Stimulated activated effector memory CD8-positive, alpha-beta T cell treated with anti-CD3 and anti-CD28 coated beads, Interleukin-12 subunit alpha, Interleukin-12 subunit beta, amount 100 ng/mL, for 72 hours (primary cell): Measurements from ENCODE around the gene OPN3.
A peak's percentile ranks its signal among the peaks of the same experiment; 100 is the strongest.

Experiments used
- ATAC-seq: fragments of 150-1000 bp; cut with Tn5 transposase; 2 replicates; pipeline ENCODE4 v1.10.0; 2021
- DNase-seq, 2 donors: peaks; one replicate each; pipeline ENCODE4 v3.0.0; 2021 to 2022; ENCODE audit warnings: low spot score in 2 of 2
- H3K27ac Mint-ChIP-seq: one replicate; pipeline ENCODE4 v1.8.0; 2022; ENCODE audit warnings: mild to moderate bottlenecking, mixed read lengths
- H3K36me3 Mint-ChIP-seq: one replicate; pipeline ENCODE4 v1.8.0; 2022; ENCODE audit warnings: mild to moderate bottlenecking, mixed read lengths
- H3K4me1 Mint-ChIP-seq: one replicate; pipeline ENCODE4 v1.8.0; 2022; ENCODE audit warnings: mixed read lengths
- H3K4me3 Mint-ChIP-seq: one replicate; pipeline ENCODE4 v1.8.0; 2022; ENCODE audit warnings: mild to moderate bottlenecking, mixed read lengths
- H3K9me3 Mint-ChIP-seq: one replicate; pipeline ENCODE4 v1.8.0; 2022; ENCODE audit warnings: mixed read lengths

The OPN3 gene

GRCh38 chr1:241658081-241658793 lies 18.1 kb upstream of the OPN3 start:
- Mint-ChIP-seq H3K4me1 (no peaks in the 10 kb centered on the region), H3K9me3 (no peaks in the 10 kb centered on the region), H3K36me3 (no peaks in the 10 kb centered on the region), H3K27ac (no peak overlapping the region), H3K4me3 (no peak overlapping the region)
- ATAC-seq (no peak), DNase-seq (no peak)

GRCh38 chr1:241654641-241655040 lies 14.5 kb upstream of the OPN3 start:
- Mint-ChIP-seq H3K4me3 (no peak overlapping the region), H3K9me3 (no peaks in the 10 kb centered on the region), H3K4me1 (no peaks in the 10 kb centered on the region), H3K27ac (no peak overlapping the region), H3K36me3 (no peaks in the 10 kb centered on the region)
- no peak for ATAC-seq
- DNase-seq: no peak

- Mint-ChIP-seq H3K27ac (no peak overlapping the region), H3K36me3 (no peaks in the 10 kb centered on the region), H3K4me3 (no peak overlapping the region), H3K9me3 (no peaks in the 10 kb centered on the region), H3K4me1 (no peaks in the 10 kb centered on the region)
- no peak for ATAC-seq
- DNase-seq: no peak
Measured at GRCh38 chr1:241654019-241654418, 13.8 kb upstream of the OPN3 start.

GRCh38 chr1:241652012-241652411 lies 11.8 kb upstream of the OPN3 start, which contains the start of gene WDR64:
WDR64 (plus strand) TSS chr1:241652281; CDS start chr1:241652485, 204 bp downstream.
- Mint-ChIP-seq H3K4me3 (no peak within 1 kb of the TSS), H3K36me3 (no peaks in the 10 kb centered on the region), H3K4me1 (no peaks in the 10 kb centered on the region), H3K9me3 (no peaks in the 10 kb centered on the region), H3K27ac (no peak within 1 kb of the TSS)
- ATAC-seq: no peak
- no peak for DNase-seq

GRCh38 chr1:241648159-241648558 lies 8.0 kb upstream of the OPN3 start:
- H3K4me1 Mint-ChIP-seq: peaks cover 10% of the 10 kb centered on the region
- H3K36me3 Mint-ChIP-seq: no peaks in the 10 kb centered on the region
- peaks cover 2% of the 10 kb centered on the region for H3K9me3 Mint-ChIP-seq
- H3K27ac Mint-ChIP-seq: no peak overlapping the region
- ATAC-seq: no peak
- no peak overlapping the region for H3K4me3 Mint-ChIP-seq
- DNase-seq: no peak

- H3K27ac Mint-ChIP-seq: no peak overlapping the region
- no peaks in the 10 kb centered on the region for H3K36me3 Mint-ChIP-seq
- DNase-seq (no peak), ATAC-seq (peak; percentile 79)
- peaks cover 3% of the 10 kb centered on the region for H3K9me3 Mint-ChIP-seq
- no peak overlapping the region for H3K4me3 Mint-ChIP-seq
- H3K4me1 Mint-ChIP-seq: peaks cover 10% of the 10 kb centered on the region
Measured at GRCh38 chr1:241647658-241648057, 7.5 kb upstream of the OPN3 start.

- peaks cover 6% of the 10 kb centered on the region for H3K9me3 Mint-ChIP-seq
- H3K27ac Mint-ChIP-seq: no peak overlapping the region
- ATAC-seq (no peak), DNase-seq (no peak)
- H3K36me3 Mint-ChIP-seq: no peaks in the 10 kb centered on the region
- no peak overlapping the region for H3K4me3 Mint-ChIP-seq
- peaks cover 10% of the 10 kb centered on the region for H3K4me1 Mint-ChIP-seq
Measured at GRCh38 chr1:241646201-241646600, 6.0 kb upstream of the OPN3 start.

- Mint-ChIP-seq H3K27ac (no peak overlapping the region), H3K36me3 (no peaks in the 10 kb centered on the region), H3K9me3 (peaks cover 6% of the 10 kb centered on the region), H3K4me1 (peaks cover 16% of the 10 kb centered on the region), H3K4me3 (no peak overlapping the region)
- no peak for DNase-seq
- ATAC-seq: no peak
Measured at GRCh38 chr1:241645199-241645598, 5.0 kb upstream of the OPN3 start.

GRCh38 chr1:241644259-241644658 lies 4.1 kb upstream of the OPN3 start:
- Mint-ChIP-seq H3K4me3 (no peak overlapping the region), H3K4me1 (peaks cover 16% of the 10 kb centered on the region), H3K27ac (no peak overlapping the region), H3K9me3 (peaks cover 6% of the 10 kb centered on the region), H3K36me3 (no peaks in the 10 kb centered on the region)
- DNase-seq (no peak), ATAC-seq (no peak)

GRCh38 chr1:241642593-241642944 lies 2.4 kb upstream of the OPN3 start:
- H3K4me3 Mint-ChIP-seq: no peak overlapping the region
- no peak overlapping the region for H3K27ac Mint-ChIP-seq
- H3K36me3 Mint-ChIP-seq: no peaks in the 10 kb centered on the region
- ATAC-seq (no peak), DNase-seq (no peak)
- peaks cover 30% of the 10 kb centered on the region for H3K4me1 Mint-ChIP-seq
- peaks cover 6% of the 10 kb centered on the region for H3K9me3 Mint-ChIP-seq

GRCh38 chr1:241641773-241642592 lies 1.8 kb upstream of the OPN3 start:
- H3K36me3 Mint-ChIP-seq: no peaks in the 10 kb centered on the region
- H3K27ac Mint-ChIP-seq: no peak overlapping the region
- H3K4me3 Mint-ChIP-seq: no peak overlapping the region
- DNase-seq: no peak
- ATAC-seq: no peak
- H3K9me3 Mint-ChIP-seq: peaks cover 6% of the 10 kb centered on the region
- peaks cover 36% of the 10 kb centered on the region for H3K4me1 Mint-ChIP-seq

GRCh38 chr1:241640867-241641622 lies 876 bp upstream of the OPN3 start:
- no peak for DNase-seq
- Mint-ChIP-seq H3K36me3 (no peaks in the 10 kb centered on the region), H3K4me3 (peak overlapping the region; percentile 80), H3K9me3 (peaks cover 6% of the 10 kb centered on the region), H3K4me1 (peaks cover 39% of the 10 kb centered on the region), H3K27ac (peak overlapping the region; percentile 63)
- no peak for ATAC-seq

GRCh38 chr1:241639623-241640148 lies 483 bp downstream of the OPN3 start:
- peak in 1 of 2 donors; percentile 77 for DNase-seq

GRCh38 chr1:241638909-241639622 lies 1.1 kb downstream of the OPN3 start:
- DNase-seq (no peak), ATAC-seq (no peak)
- peaks cover 38% of the 10 kb centered on the region for H3K4me1 Mint-ChIP-seq
- peak overlapping the region; percentile 60 for H3K27ac Mint-ChIP-seq
- H3K4me3 Mint-ChIP-seq: peak overlapping the region; percentile 80
- H3K36me3 Mint-ChIP-seq: no peaks in the 10 kb centered on the region
- H3K9me3 Mint-ChIP-seq: peaks cover 6% of the 10 kb centered on the region

More at GRCh38 chr1:241639623-241640148, 483 bp downstream of the OPN3 start:
- H3K4me1 Mint-ChIP-seq: peaks cover 39% of the 10 kb centered on the region
- H3K4me3 Mint-ChIP-seq: peak overlapping the region; percentile 80
- peak overlapping the region; percentile 60 for H3K27ac Mint-ChIP-seq
- no peaks in the 10 kb centered on the region for H3K36me3 Mint-ChIP-seq
- peaks cover 6% of the 10 kb centered on the region for H3K9me3 Mint-ChIP-seq
- peak; percentile 71 for ATAC-seq
